Measurements from ENCODE around the gene ZGRF1.
"Not testable (repeated sequence)": the region's sequence is repeated elsewhere in the genome, so short reads cannot be mapped to it uniquely, and the experiment has no call there.

Gene ZGRF1

GRCh38 chr4:112554271-112554670, 82.4 kb downstream of the ZGRF1 start:
- DNase-seq = not testable (repeated sequence)

GRCh38 chr4:112552668-112553067, 84.0 kb downstream of the ZGRF1 start:
- DNase-seq = no peak

GRCh38 chr4:112550728-112551127, 86.0 kb downstream of the ZGRF1 start:
- no peak for DNase-seq

- no peak for DNase-seq
These were observed 90.2 kb downstream of the ZGRF1 start for GRCh38 chr4:112546476-112546875.

GRCh38 chr4:112545346-112545745, 91.4 kb downstream of the ZGRF1 start:
- no peak for DNase-seq

GRCh38 chr4:112540695-112541094, 96.0 kb downstream of the ZGRF1 start:
- no peak for DNase-seq

GRCh38 chr4:112536123-112536522, 100.6 kb downstream of the ZGRF1 start:
- DNase-seq = no peak

- no peak for DNase-seq
These were observed 104.4 kb downstream of the ZGRF1 start for GRCh38 chr4:112532267-112532666.

GRCh38 chr4:112531146-112531545, 105.6 kb downstream of the ZGRF1 start:
- no peak for DNase-seq

- DNase-seq = no peak
These were observed 110.6 kb downstream of the ZGRF1 start for GRCh38 chr4:112526061-112526460.

GRCh38 chr4:112523764-112524505, 112.8 kb downstream of the ZGRF1 start:
- peak; percentile 79 for DNase-seq

GRCh38 chr4:112523008-112523721, 113.5 kb downstream of the ZGRF1 start:
- DNase-seq = peak; percentile 44

GRCh38 chr4:112522431-112522830, 114.3 kb downstream of the ZGRF1 start:
- not testable (repeated sequence) for DNase-seq

GRCh38 chr4:112521123-112522023, 115.3 kb downstream of the ZGRF1 start:
- DNase-seq = no peak

GRCh38 chr4:112520598-112521122, 116.0 kb downstream of the ZGRF1 start:
- no peak for DNase-seq

GRCh38 chr4:112519689-112520597, 116.8 kb downstream of the ZGRF1 start:
- DNase-seq = no peak

- DNase-seq = no peak
These were observed 118.0 kb downstream of the ZGRF1 start for GRCh38 chr4:112518675-112519074.

GRCh38 chr4:112517911-112518310, 118.8 kb downstream of the ZGRF1 start:
- no peak for DNase-seq

GRCh38 chr4:112517067-112517634, 119.6 kb downstream of the ZGRF1 start:
- no peak for DNase-seq

- no peak for DNase-seq
These were observed 120.1 kb downstream of the ZGRF1 start for GRCh38 chr4:112516471-112517066.

GRCh38 chr4:112516066-112516470, 120.6 kb downstream of the ZGRF1 start, which contains the start of gene NEUROG2:
NEUROG2 (minus strand) TSS chr4:112516180; CDS start chr4:112515475, 705 bp downstream.
- no peak for DNase-seq

Measured in activated CD4-positive, alpha-beta T cell treated with anti-CD3 and anti-CD28 coated beads, Interleukin-2, amount 50 U/mL, for 16 hours (primary cell).